ENCODE data around the gene ABHD12B. TPM values are rescaled to one million over a fixed set of nuclear protein-coding genes. Genes with fewer than 3 reads are reported as not detected.

ABHD12B gene
- not detected in 5 replicates for total RNA-seq (2022; extraction: Qiagen RNA extraction; ENCODE audit: low read depth)

GRCh38 chr14:50871914-50872732 is at the start of gene ABHD12B:
Gene ABHD12B (plus strand): TSS chr14:50872053. CDS start chr14:50872175, 122 bp downstream.

GRCh38 chr14:50830932-50831725 is 40.7 kb upstream of the ABHD12B start, which contains the start of gene NIN:
Gene NIN (minus strand): TSS chr14:50831162. CDS start chr14:50822056, 9,106 bp downstream.

GRCh38 chr14:50943943-50944646 is 72.2 kb downstream of the ABHD12B start, which contains the start of gene PYGL:
Gene PYGL (minus strand): TSS chr14:50944483. CDS start chr14:50944403, 80 bp downstream.

Other genes with a start within 250 kb of the ABHD12B start
- gene SAV1, start 203.7 kb upstream of the ABHD12B start, total RNA-seq (2022; extraction: Qiagen RNA extraction; ENCODE audit: low read depth) = 19.1 to 25.1 TPM (median 23.3 TPM) in 5 replicates
- 11.0 to 17.1 TPM (median 14.1 TPM) in 5 replicates for gene NIN, start 40.9 kb upstream of the ABHD12B start, total RNA-seq (2022; extraction: Qiagen RNA extraction; ENCODE audit: low read depth)
- 108 to 143 TPM (median 129 TPM) in 5 replicates for gene PYGL, start 72.4 kb downstream of the ABHD12B start, total RNA-seq (2022; extraction: Qiagen RNA extraction; ENCODE audit: low read depth)
- gene TRIM9, start 223.1 kb downstream of the ABHD12B start, total RNA-seq (2022; extraction: Qiagen RNA extraction; ENCODE audit: low read depth) = 7.0 to 10.9 TPM (median 9.0 TPM) in 5 replicates

Data from A549 treated with CpdA at 1 μM for 4 hours (cell line).